Fibroblast of lung (primary cell): ENCODE results near the gene KCNMA1. TPM values are rescaled to one million over a fixed set of nuclear protein-coding genes. Genes with fewer than 3 reads are reported as not detected.

Source experiments
- DNase-seq, 2 donors: peaks; one replicate each; pipeline versions ENCODE4 v3.0.0 to v3.0.0-alpha.2; 2010; ENCODE audit warnings: low read depth in 2 of 2
- H2AFZ ChIP-seq: 2 replicates; pipeline ENCODE4 v1.5.1; 2012; ENCODE audit warnings: low read length, control low read depth, inconsistent platforms
- H3K27ac ChIP-seq: 2 replicates; pipeline ENCODE4 v1.5.1; 2011; ENCODE audit warnings: low read length, control low read depth; ENCODE audit not compliant: insufficient read depth
- H3K27me3 ChIP-seq: 2 replicates; pipeline ENCODE4 v1.5.1; 2011; ENCODE audit warnings: mild to moderate bottlenecking, low read length; ENCODE audit not compliant: control insufficient read depth, insufficient read depth
- H3K36me3 ChIP-seq: 2 replicates; pipeline ENCODE4 v1.5.1; 2011; ENCODE audit warnings: low read length; ENCODE audit not compliant: control insufficient read depth, insufficient read depth
- H3K4me1 ChIP-seq: 2 replicates; pipeline ENCODE4 v1.5.1; 2011; ENCODE audit warnings: low read length; ENCODE audit not compliant: control insufficient read depth, insufficient read depth; ENCODE audit errors: extremely low read depth
- H3K4me2 ChIP-seq: 2 replicates; pipeline ENCODE4 v1.5.1; 2011; ENCODE audit warnings: low read length, control low read depth; ENCODE audit not compliant: insufficient read depth; ENCODE audit errors: extremely low read depth
- H3K4me3 ChIP-seq, 4 experiments: fragments of 200-600 bp in 1 of 4; sonication (generic) in 1 of 4; replicated peaks in 1 of 4; 2 replicates each; pipeline ENCODE4 v1.5.1; 2011 to 2016; ENCODE audit warnings: low read length in 4 of 4, low read depth in 3 of 4, mild to moderate bottlenecking in 3 of 4, control low read depth in 2 of 4, inconsistent platforms in 1 of 4, mixed read lengths in 1 of 4; ENCODE audit not compliant: insufficient read depth in 1 of 4; ENCODE audit errors: control extremely low read depth in 1 of 4
- H3K79me2 ChIP-seq: 2 replicates; pipeline ENCODE4 v1.5.1; 2012; ENCODE audit warnings: mild to moderate bottlenecking, low read length, inconsistent platforms; ENCODE audit not compliant: control insufficient read depth, insufficient read depth
- H3K9ac ChIP-seq: 2 replicates; pipeline ENCODE4 v1.5.1; 2011; ENCODE audit warnings: mild to moderate bottlenecking, low read length, control low read depth; ENCODE audit not compliant: insufficient read depth
- H3K9me3 ChIP-seq: 2 replicates; pipeline ENCODE4 v1.5.1; 2012; ENCODE audit warnings: low read depth, low read length; ENCODE audit not compliant: control insufficient read depth, insufficient read depth
- H4K20me1 ChIP-seq: 2 replicates; pipeline ENCODE4 v1.5.1; 2011; ENCODE audit warnings: low read length; ENCODE audit not compliant: control insufficient read depth, insufficient read depth; ENCODE audit errors: extremely low read depth
- CTCF ChIP-seq, 2 donors: IDR thresholded peaks in 1 of 2; conservative IDR thresholded peaks in 1 of 2; 1 replicate in 1 of 2; 2 replicates in 1 of 2; pipeline ENCODE4 v1.5.1; 2011 to 2012; ENCODE audit warnings: low read length in 2 of 2, control low read depth in 1 of 2, inconsistent platforms in 1 of 2, low read depth in 1 of 2, mild to moderate bottlenecking in 1 of 2
- EZH2 ChIP-seq: IDR thresholded peaks from 2 replicates; pipeline ENCODE4 v1.5.1; 2012; ENCODE audit warnings: low read length, control low read depth, mild to moderate bottlenecking; ENCODE audit errors: missing control alignments
- polyA plus RNA-seq, 2 donors: library from polyadenylated mRNA; depleted of rRNA in 1 of 2; stranded (reverse) in 1 of 2; unstranded in 1 of 2; fragments of >200 nt; gene quantifications; 2 replicates each; pipeline ENCODE4 v1.2.1, GENCODE V29; 2011 to 2012; ENCODE audit warnings: missing spikeins in 1 of 2
- total RNA-seq: library from RNA; depleted of rRNA; stranded (reverse); fragments of >200 nt; gene quantifications from 2 replicates; pipeline ENCODE4 v1.2.1, GENCODE V29; 2014

KCNMA1 gene
- total and polyA plus RNA-seq, 2 donors (not counting 1 experiment from before 2014, with no cell fraction given), result 31.0 to 138 TPM

GRCh38 chr10:77614778-77615625, 22.6 kb downstream of the KCNMA1 start:
- Histone ChIP-seq H3K79me2 (peaks cover 18% of the 10 kb centered on the region), H3K4me3 (no peak overlapping the region), H3K9ac (no peak overlapping the region), H3K36me3 (peaks cover 2% of the 10 kb centered on the region), H3K4me2 (no peak overlapping the region), H4K20me1 (no peaks in the 10 kb centered on the region), H3K27me3 (no peaks in the 10 kb centered on the region), H3K9me3 (no peaks in the 10 kb centered on the region), H2AFZ (no peak overlapping the region), H3K4me1 (peaks cover 5% of the 10 kb centered on the region), H3K27ac (no peak overlapping the region)
- no peak for DNase-seq
- no peak for TF ChIP-seq EZH2
- no peak for TF ChIP-seq CTCF (conservative IDR thresholded peaks at IDR 0.05 in 1 of 2, IDR thresholded peaks at IDR 0.05 in 1 of 2; ENCODE audit: low read depth in 1 of 2, low read length in 2 of 2)

- Histone ChIP-seq H3K4me3 (no peak overlapping the region), H3K9ac (no peak overlapping the region), H3K36me3 (no peaks in the 10 kb centered on the region), H3K79me2 (peaks cover 16% of the 10 kb centered on the region), H2AFZ (no peak overlapping the region), H4K20me1 (no peaks in the 10 kb centered on the region), H3K4me2 (peak overlapping the region; percentile 2), H3K9me3 (no peaks in the 10 kb centered on the region), H3K27ac (no peak overlapping the region), H3K27me3 (no peaks in the 10 kb centered on the region), H3K4me1 (peaks cover 7% of the 10 kb centered on the region)
- DNase-seq, result peak in 1 of 2 donors; percentile 63
- TF ChIP-seq EZH2 (no peak), CTCF (conservative IDR thresholded peaks at IDR 0.05 in 1 of 2, IDR thresholded peaks at IDR 0.05 in 1 of 2; ENCODE audit: low read depth in 1 of 2, low read length in 2 of 2) (no peak)
These were observed 24.0 kb downstream of the KCNMA1 start for GRCh38 chr10:77613476-77614130.

GRCh38 chr10:77611670-77612069, 25.9 kb downstream of the KCNMA1 start:
- H4K20me1 ChIP-seq, result no peaks in the 10 kb centered on the region
- no peak for TF ChIP-seq CTCF (conservative IDR thresholded peaks at IDR 0.05 in 1 of 2, IDR thresholded peaks at IDR 0.05 in 1 of 2; ENCODE audit: low read depth in 1 of 2, low read length in 2 of 2)
- no peak for TF ChIP-seq EZH2
- H3K27me3 ChIP-seq, result no peaks in the 10 kb centered on the region
- no peak overlapping the region for H3K4me2 ChIP-seq
- no peaks in the 10 kb centered on the region for H3K36me3 ChIP-seq
- H3K27ac ChIP-seq, result no peak overlapping the region
- H3K9ac ChIP-seq, result no peak overlapping the region
- no peaks in the 10 kb centered on the region for H3K9me3 ChIP-seq
- no peak overlapping the region for H2AFZ ChIP-seq
- peaks cover 2% of the 10 kb centered on the region for H3K4me1 ChIP-seq
- no peak overlapping the region for H3K4me3 ChIP-seq
- DNase-seq, result no peak
- peaks cover 14% of the 10 kb centered on the region for H3K79me2 ChIP-seq
